Activated CD4-positive, alpha-beta T cell treated with anti-CD3 and anti-CD28 coated beads, Interleukin-2, amount 50 U/mL, for 16 hours (primary cell): Measurements from ENCODE around the gene ZACN.
"Not testable (repeated sequence)": the region's sequence is repeated elsewhere in the genome, so short reads cannot be mapped to it uniquely, and the experiment has no call there.

ENCODE experiments used
- DNase-seq: peaks from one replicate; pipeline ENCODE4 v3.0.0-alpha.2; 2020

The ZACN gene

DNA sequence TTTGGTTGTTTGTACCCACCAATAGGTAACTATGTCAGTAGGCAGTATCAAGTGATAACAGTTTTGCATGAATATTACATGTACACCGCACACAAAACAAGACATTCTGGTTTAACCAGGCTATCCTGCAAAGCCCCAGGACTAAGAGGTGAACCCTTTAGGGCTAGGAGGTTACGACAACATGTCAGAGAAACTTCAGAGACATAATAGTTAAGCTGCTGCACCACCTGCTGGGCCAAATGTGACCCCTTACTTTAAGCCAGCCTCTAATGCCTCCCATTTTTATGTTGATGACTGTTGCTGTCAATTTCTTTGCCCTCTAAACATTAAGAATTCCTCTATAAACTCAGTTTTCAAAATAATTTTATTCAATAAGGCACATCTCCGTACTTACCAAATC, 22.1 kb upstream of the ZACN start:
- DNase-seq, result no peak

DNA sequence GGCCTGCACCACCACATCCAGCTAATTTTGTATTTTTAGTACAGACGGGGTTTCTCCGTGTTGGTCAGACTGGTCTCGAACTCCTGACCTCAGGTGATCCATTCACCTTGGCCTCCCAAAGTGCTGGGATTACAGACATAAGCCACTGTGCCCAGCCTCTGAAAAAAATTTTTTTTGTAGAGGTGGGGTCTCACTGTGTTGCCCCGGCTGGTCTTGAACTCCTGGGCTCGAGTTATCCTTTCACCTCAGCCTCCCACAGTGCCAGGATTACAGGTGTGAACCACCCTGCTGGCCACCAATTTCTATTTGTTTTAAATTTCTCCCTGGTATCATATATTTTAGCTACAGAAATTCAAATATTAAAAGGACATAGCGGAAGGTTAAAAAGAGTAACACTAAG, 20.7 kb upstream of the ZACN start:
- DNase-seq, result not testable (repeated sequence)

DNA sequence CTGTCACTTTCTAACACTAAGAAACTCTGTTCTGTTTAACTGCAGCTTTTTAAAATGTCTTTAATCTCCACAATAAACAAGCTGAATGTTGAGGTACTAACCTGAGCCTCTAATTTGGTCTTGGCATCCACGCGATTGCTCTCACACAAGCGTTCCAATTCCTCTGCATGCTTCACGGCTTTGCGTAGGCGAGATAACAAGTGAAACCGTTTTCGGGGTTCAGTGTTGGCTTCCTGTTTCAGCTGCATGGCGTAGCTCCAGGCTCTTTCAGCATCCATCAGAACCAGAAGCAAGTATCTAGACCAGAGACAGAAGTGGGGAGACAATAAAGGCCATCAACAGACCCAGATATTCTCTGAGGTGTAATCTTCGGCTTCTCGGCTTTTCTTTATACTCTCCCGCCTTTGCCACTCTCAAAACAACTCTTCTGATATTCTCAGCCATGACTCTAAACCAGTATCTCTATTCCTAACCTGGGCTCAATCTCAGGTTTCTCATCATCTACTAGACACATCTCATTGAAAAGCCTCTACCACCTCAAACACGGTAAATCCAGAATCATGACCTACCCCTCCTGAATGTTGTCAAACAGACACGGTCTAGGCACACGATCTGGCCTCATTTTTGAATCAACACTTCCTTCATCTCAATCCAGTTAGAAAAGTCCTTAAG, 15.0 kb upstream of the ZACN start:
- peak; percentile 45 for DNase-seq

DNA sequence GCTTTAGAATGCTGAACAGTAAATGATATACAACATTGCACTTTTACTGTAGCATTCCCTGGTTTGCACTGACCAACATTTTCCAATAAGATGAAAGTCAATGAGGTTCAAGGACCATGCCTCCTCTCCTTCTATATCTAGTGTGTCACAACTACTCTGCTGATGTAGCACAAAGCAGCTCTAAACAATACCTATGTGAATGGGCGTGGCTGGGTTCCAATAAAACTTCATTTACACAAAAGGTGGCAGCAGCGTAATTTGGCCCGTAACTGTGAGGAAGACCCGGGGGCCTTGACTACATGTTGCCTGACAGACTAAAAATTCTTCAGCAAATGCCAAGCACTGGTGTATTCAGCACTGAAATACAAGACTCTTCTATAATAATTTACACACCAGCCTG, 13.2 kb upstream of the ZACN start:
- no peak for DNase-seq

DNA sequence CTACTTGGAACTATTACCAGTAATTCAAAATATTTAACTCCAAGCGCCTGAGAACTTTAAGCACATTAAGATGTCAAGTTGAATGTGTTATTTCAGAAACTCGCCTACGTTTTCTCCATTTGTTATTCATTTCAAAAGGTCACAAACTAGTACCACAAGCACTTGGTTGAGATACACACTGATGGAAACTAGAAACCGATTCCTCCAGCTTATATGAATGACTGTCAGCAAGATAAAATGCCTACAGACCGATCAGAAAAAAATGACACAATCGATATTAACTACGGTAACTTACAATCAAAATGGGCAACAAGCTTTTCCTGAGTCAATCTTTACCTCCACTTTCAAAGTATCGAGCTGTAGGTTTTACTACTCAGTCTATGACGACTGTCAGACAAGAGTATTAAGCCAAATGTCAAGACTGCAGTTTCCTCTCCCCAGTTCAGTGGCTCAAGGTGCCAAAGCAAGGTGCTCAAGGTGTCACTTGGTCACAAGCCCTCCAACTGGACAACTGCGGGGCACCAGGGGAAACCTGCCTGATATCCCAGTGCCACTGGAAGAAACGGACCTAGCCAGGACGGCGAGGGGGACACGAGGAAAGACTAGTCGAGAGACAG, 7.3 kb upstream of the ZACN start:
- DNase-seq, result peak; percentile 54

DNA sequence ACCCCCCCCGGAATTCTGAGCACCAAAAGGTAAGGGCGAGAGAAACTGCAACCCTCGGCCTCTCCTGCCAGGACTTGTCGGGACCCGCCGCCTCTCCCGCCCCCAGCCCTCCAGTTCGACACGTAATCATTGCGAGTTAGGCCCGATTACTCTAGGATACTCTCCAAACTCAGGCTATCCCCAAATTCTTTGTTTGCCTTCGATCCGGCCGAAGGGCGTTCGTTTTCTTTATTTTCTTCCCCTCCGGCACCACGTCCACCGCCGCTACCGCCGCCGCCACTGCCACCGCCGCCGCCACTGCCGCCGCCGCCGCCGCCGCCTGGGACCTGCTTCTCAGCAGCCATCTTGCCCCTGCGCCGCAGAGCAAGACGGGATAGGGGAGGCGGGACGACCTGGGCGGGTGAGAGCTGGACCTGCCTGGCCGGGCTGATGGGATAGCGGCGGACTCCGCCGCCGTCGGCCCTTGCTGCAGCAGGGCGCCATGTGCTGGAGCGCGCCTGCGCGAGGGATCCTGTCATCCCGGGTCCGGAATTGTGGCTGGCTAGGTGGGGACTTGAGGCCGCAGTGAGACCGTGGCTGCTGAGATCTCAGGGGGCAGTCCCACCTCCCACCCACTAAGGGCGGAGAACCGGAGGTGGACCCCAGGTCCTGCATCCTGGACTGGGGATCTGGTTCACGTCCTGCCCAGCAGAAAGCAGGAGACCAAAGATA, 6.7 kb upstream of the ZACN start, which contains the start of gene SRP68:
Gene SRP68, minus strand, starts transcription at position 370 of the 711 bp plus-strand sequence. Its CDS starts 26 bp downstream, at position 344.
- peak; percentile 91 for DNase-seq

DNA sequence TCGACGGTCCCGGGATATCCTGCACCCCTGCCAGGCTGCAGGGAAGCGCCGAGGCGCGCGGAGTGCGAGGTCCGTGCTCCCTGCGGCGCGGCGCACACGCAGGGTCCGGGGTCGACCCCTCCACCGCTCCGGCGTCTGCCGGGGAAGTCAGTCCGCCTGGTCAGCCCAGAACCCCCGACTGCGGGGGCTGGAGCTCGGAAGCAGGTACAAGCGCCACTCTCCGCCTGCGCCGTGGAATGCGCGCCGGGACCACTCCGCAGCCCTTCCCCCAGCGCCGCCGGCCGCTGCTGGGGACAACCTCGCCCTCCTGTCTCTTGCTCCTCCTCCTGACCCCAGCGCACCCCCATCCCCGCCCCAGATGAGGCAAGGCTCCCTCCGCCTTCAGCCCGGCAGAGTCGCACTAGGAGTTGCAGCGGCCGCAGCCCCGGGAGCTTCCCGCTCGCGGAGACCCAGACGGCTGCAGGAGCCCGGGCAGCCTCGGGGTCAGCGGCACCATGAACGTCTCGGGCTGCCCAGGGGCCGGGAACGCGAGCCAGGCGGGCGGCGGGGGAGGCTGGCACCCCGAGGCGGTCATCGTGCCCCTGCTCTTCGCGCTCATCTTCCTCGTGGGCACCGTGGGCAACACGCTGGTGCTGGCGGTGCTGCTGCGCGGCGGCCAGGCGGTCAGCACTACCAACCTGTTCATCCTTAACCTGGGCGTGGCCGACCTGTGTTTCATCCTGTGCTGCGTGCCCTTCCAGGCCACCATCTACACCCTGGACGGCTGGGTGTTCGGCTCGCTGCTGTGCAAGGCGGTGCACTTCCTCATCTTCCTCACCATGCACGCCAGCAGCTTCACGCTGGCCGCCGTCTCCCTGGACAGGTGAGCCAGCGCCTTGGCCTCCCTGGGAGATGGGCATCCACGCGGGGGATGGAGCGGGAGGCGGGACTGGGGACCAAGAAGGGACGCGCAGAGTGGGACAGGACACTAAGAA, 4.3 kb upstream of the ZACN start, which contains the start of gene GALR2:
Gene GALR2, plus strand, starts transcription at position 392 of the 974 bp plus-strand sequence. Its CDS starts 103 bp downstream, at position 495.
- no peak for DNase-seq

DNA sequence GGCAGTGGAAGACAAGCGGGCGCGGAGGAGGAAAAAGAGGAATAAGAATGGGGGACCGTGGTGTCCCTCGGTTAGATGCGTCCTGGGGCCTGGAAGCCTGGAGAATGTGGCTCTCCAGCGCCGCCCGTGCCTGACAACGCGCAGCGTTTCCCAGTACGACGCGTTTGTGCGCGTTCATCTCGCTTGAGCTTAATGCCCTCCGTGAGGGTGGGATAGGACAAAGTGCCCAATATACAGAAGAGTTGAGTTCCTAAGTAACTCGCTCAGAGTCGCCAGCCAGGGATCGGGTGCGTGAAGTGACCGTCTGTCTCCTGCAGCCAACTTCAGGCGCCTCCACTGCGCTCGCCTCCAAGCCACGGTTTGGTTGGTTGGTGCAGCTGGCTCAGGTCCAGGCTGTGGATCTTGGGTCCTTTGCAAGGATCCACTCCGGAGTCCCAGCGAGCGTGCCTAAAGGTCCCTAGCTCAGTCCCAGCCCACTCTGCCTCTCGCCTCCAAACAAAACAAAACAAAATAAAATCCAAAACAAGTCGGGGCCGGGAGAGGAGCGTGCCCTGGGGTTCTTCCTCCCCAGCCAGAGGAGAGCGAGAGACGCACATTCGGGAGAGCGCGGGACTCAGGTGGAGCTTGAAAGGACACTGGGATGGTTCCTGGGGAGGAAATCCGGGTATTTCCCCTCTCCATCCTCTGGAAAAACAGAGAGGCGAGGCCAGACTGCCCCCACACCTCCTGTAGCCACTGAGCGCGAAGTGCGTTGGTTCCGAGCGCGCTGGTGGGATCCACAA, 3.4 kb upstream of the ZACN start:
- DNase-seq, result no peak

DNA sequence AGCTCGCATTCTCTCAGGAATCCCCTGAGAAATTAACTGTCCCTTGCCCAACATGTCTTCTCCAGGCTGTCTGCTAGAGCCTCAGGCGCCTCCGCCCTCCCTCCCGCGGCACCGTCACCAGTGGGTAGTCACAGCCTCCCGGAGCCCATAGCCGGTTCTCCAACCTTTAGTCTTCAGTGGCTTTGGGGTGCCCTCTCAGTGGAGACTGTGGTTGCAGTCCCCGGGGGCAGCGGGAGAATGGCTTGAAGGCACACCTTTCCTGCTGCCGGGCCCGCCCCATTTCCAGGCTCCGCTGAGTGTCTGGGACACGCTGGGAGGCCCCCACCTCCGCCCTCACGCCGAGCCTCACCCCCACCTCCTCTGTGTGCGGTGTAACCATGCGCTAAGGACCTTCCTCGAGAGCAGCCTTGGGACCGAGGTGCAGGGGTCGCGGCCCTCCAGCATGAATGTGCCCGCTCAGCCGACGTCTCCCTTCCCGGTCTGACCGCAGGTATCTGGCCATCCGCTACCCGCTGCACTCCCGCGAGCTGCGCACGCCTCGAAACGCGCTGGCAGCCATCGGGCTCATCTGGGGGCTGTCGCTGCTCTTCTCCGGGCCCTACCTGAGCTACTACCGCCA, 2.7 kb upstream of the ZACN start:
- DNase-seq, result no peak

DNA sequence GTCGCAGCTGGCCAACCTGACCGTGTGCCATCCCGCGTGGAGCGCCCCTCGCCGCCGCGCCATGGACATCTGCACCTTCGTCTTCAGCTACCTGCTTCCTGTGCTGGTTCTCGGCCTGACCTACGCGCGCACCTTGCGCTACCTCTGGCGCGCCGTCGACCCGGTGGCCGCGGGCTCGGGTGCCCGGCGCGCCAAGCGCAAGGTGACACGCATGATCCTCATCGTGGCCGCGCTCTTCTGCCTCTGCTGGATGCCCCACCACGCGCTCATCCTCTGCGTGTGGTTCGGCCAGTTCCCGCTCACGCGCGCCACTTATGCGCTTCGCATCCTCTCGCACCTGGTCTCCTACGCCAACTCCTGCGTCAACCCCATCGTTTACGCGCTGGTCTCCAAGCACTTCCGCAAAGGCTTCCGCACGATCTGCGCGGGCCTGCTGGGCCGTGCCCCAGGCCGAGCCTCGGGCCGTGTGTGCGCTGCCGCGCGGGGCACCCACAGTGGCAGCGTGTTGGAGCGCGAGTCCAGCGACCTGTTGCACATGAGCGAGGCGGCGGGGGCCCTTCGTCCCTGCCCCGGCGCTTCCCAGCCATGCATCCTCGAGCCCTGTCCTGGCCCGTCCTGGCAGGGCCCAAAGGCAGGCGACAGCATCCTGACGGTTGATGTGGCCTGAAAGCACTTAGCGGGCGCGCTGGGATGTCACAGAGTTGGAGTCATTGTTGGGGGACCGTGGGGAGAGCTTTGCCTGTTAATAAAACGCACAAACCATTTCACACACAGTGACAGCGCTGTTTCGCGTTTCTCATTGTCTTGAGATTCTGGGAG, 2.0 kb upstream of the ZACN start:
- peak; percentile 20 for DNase-seq

DNA sequence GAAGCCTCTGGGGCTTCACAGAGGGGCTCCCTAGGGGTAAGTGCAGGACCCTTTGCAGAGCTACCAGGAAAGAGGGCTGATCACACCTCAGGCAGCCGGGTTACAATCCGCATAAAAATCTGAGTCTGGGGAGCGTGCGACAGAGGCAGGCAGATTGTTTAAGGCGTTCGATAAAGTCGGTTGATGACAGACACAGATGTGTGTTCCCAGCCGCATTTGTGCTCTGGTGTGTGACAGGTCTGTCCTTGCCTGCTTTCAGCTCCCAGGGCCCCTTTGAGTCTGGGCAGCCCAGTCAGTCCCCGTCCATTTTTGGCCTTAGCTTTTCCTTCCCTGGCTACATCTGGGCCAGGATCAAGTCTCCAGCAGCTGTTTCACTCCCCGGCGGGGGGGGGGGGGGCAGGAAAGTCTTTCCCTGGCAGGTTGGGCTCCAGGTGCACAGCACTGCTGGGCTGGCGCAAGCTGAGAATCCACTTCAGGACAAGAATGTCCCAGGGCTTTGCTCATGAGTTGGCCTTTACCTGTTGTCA, 1.3 kb upstream of the ZACN start:
- DNase-seq, result no peak

DNA sequence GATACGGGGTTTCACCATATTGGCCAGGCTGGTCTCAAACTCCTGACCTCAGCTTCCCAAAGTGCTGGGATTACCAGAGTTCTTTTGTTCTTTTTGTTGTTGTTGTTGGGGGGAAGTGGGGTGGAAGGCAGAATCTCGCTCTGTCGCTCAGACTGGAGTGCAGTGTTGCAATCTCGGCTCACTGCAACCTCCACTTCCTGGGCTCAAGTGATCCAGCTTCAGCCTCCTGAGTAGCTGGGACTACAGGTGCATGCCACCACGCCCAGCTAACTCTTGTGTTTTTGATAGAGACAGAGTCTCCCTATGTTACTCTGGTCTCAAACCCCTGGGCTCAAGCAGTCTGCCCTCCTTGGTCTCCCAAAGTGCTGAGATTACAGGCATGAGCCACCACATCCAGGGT, 612 bp upstream of the ZACN start:
- DNase-seq, result not testable (repeated sequence)

DNA sequence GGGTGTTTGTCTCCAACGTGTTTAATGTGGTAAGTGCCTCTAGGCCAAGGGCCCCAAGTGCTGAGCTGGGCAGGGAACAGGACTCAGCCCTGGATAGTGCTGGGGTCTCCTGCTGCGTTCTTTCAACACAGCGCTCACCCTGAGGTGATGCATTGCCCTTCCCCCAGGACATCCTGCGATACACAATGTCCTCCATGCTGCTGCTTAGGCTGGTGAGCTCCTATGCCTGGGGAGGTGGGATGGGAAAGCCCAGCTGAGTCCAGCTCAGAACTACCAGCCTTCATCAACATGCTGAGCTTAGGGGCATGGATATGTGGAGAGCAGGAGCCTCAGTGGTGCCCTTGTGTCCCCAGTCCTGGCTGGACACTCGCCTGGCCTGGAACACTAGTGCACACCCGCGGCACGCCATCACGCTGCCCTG, 563 bp downstream of the ZACN start:
- no peak for DNase-seq

DNA sequence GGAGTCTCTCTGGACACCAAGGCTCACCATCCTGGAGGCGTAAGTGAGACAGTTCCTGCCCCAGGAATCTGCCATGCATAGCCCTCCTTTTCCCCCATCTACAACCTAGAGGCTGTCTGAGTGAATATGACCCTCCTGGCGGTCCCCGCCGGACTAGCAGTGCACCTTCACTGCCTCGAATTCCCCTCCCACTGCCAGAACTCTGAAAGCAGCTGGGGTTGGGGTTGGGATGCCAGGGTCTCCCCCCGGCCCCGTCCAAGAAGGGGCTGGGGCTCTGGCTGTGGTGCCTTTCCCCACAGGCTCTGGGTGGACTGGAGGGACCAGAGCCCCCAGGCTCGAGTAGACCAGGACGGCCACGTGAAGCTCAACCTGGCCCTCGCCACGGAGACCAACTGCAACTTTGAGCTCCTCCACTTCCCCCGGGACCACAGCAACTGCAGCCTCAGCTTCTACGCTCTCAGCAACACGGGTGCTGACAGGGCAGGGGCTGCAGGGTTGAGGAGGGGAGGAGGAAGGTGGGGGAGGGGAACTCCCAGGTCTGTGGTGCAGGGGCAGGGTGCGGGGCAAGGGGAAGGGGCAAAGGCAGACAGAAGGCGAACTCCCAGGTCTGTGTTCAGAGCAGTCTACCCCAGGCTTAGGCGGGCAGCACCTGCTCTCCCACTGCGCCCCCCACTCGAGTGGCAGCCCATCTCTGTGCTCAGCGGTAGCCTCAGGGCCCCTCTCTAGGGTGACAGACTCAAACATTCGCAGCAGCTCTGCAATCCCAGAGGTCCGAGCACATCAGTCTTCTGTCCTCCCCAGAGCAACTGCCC, 1.2 kb downstream of the ZACN start:
- DNase-seq, result no peak

DNA sequence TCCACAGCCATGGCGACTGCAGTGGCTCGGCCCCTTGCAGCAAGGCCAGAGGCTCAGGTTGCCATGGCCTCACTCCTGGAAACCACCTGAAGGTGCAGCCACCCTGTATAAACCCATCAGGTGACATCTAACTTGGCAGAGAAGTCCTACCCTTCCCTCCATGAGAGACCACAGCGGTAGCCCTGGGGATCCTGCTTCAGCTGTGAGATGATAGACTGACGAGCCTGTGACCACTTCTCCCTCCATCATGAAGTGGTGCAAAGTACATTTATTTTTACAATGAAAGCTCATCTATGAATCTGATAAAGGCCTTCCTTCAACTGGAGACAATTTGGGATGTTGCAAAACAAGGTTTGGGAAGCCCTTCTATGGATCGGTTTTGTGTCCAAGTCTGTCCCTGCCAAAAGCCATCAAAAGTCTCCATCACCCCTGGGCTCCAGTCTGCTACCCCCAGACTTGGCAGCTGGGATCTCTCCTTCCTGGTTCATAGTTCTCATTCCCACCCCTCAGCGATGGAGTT, 1.8 kb downstream of the ZACN start:
- no peak for DNase-seq

DNA sequence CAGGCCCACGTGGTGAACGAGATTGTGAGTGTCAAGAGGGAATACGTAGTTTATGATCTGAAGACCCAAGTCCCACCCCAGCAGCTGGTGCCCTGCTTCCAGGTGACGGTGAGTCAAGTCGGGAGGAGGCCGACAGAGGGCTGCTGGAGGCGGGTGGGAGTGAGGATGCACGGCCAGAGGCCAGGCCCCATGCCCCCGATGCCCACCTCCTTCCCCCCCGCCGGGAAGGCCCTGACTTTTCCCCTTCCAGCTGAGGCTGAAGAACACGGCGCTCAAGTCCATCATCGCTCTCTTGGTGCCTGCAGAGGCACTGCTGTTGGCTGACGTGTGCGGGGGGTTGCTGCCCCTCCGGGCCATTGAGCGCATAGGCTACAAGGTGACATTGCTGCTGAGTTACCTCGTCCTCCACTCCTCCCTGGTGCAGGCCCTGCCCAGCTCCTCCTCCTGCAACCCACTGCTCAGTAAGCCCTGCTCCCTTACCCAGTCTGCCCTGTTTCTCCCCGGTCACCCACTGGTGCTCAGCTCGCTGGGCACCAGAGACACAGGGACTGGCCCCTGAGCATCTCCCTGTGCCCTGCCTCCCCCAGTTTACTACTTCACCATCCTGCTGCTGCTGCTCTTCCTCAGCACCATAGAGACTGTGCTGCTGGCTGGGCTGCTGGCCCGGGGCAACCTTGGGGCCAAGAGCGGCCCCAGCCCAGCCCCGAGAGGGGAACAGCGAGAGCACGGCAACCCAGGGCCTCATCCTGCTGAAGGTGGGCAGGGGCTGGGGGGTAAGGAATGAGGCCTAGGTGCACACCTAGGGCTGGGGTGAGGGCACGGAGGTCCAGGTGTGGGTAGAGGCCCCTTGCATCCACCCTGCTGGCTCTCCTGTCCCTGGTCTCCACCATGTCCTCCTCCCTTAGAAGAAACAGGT, 2.6 kb downstream of the ZACN start:
- no peak for DNase-seq

DNA sequence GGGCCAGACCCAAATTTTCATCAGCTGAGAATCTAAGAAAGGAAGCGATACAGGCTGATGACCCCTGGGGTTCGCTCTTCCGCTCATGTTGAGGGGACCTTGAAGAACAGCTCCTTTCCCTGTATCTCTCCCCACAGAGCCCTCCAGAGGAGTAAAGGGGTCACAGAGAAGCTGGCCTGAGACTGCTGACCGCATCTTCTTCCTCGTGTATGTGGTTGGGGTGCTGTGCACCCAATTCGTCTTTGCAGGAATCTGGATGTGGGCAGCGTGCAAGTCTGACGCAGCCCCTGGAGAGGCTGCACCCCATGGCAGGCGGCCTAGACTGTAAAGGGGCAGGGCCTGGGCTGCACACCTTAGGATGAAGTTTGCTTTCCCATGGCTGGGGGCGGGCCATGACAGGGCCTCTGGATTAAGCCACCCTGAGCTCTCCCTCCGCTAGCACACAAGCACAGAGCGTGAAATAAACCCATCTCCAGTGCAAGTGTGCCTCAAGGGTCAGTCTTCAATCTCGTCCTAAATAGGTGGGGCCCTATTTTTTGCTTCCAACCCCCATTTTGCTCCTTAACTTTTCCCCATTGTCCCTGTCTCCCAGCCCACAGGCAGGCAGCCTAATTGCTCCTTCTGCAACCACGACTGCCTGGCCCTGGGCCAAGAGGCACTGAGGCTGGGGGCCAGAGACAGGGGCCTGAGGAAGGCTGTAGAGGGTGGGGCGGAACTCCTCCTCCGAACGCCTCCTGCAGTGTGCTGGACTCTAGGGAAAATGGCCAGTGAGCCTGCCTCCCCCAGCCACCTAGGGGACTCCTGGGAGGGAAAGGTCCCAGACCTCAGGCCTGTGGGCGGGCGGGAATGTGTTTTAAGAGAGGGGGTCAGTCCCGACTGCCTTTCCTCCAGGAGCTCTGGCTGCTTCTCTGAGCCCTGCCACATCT, 3.6 kb downstream of the ZACN start:
- DNase-seq, result no peak
